Liver (tissue), 2 donors: ENCODE data around the gene ASPA.

Source experiments
- CTCF ChIP-seq: fragments of 150-350 bp; IDR thresholded peaks from 2 replicates; pipeline ENCODE4 v1.5.1; 2017; ENCODE audit warnings: improper control_type of control experiment, low read depth, low read length; ENCODE audit not compliant: missing input control
- YY1 ChIP-seq: IDR thresholded peaks from 2 replicates; pipeline ENCODE4 v1.6.1; 2016; ENCODE audit warnings: antibody characterized with exemption, mild to moderate bottlenecking
- donor health status: healthy.

- no peak for TF ChIP-seq CTCF
- TF ChIP-seq YY1 = no peak
Observed at GRCh38 chr17:3532859-3533142, 57.0 kb downstream of the ASPA start.
